ENCODE data around the gene MRPL33.

DNA sequence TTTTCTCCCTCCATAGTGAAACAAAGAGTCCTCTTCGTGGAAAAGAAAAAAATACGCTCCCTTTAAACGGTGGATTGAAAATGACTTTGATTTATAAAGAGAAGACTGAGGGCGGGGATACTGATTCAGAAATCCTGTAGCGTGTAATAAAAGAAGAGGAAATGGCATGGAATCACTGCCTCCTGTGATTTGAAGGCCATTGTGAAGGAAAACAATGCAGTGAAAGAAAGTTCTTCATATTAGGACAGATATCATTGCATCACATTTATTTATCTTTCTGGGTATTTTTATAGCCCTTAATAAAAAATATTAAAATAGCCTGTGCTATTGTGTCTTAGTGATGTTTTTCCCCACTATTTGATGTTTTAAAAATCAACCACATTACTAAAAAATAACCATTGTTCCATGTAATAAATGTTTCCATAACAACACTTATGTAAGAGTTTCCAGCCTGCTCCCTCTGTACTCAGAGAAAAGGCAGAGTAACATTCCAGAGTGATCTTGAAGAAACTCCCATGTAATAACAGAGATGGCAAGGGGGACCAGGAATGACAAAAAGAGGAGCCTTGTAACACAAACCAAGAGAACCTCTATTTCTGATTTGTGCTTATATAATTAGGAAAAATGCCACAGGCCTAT lies 8.0 kb downstream of the MRPL33 start:
- TF ChIP-seq CTCF (IDR thresholded peaks at IDR 0.05), result no peak
- TF ChIP-seq POLR2A (IDR thresholded peaks at IDR 0.05), result no peak

Measured in gastroesophageal sphincter (tissue), 3 donors.